Gastroesophageal sphincter (tissue), 3 donors: Measurements from ENCODE around the gene HYAL1.

Experiments
- EP300 ChIP-seq: sonication (generic); formaldehyde crosslinking; IDR thresholded peaks from one replicate; pipeline ENCODE4 v1.6.1; 2017; ENCODE audit warnings: antibody characterized with exemption, mild to moderate bottlenecking
- POLR2A ChIP-seq, 2 donors: fragments of 450-650 bp; IDR thresholded peaks; one replicate each; pipeline ENCODE4 v1.6.1; 2017; ENCODE audit warnings: antibody characterized with exemption in 2 of 2, mild to moderate bottlenecking in 2 of 2, moderate library complexity in 1 of 2
- POLR2AphosphoS5 ChIP-seq: sonication (generic); formaldehyde crosslinking; IDR thresholded peaks from one replicate; pipeline ENCODE4 v1.6.1; 2017; ENCODE audit warnings: antibody characterized with exemption
- TF ChIP-seq, protein P1 (sequence below), 4 experiments: fragments of 200-600 bp in 2 of 4; fragments of 450-650 bp in 2 of 4; sonication (generic) in 1 of 4; IDR thresholded peaks; one replicate each; pipeline ENCODE4 v1.5.1; 2017 to 2019; ENCODE audit warnings: antibody characterized with exemption in 4 of 4, mild to moderate bottlenecking in 2 of 4, moderate library complexity in 2 of 4

DNA sequence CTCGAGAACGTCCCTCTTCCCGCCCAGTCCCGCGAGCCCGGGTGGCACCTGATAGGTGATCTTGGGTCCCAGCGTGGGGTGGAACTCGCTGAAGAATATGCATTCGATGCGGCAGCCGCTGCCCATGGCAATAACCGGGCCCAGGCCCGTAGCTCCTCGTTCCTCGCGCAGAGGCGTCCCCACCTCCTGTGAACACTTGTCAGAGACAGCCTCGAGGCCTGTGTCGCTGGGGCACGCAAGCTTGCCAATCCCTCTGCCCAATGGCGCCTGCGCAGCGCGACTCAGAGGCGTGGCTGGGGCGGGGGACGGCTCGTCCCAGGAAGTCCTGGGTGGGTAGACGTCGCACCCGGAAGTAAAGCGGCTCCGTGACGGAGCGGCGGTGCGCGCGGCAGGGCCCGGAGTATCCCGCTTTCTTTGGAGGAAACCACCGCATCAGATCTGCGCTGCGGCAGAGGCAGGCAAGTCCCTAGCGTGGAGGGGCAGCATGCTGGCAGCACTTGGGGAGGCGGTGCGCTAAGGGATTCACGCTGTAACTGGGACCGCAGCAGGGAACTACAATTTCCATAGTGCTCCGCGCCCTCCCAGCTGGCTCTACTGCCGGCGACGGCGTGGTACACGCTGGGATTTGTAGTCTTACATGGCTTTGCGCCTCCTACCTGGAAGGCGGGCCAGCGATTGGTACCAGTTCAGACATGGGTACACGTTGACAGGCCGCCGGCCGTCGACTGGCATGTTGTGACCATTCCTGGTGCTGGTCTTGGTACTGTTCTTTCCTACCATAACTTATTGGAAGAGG lies 47.4 kb upstream of the HYAL1 start, which contains the start of the genes CYB561D2 and NPRL2:
- TF ChIP-seq, protein P1, sequence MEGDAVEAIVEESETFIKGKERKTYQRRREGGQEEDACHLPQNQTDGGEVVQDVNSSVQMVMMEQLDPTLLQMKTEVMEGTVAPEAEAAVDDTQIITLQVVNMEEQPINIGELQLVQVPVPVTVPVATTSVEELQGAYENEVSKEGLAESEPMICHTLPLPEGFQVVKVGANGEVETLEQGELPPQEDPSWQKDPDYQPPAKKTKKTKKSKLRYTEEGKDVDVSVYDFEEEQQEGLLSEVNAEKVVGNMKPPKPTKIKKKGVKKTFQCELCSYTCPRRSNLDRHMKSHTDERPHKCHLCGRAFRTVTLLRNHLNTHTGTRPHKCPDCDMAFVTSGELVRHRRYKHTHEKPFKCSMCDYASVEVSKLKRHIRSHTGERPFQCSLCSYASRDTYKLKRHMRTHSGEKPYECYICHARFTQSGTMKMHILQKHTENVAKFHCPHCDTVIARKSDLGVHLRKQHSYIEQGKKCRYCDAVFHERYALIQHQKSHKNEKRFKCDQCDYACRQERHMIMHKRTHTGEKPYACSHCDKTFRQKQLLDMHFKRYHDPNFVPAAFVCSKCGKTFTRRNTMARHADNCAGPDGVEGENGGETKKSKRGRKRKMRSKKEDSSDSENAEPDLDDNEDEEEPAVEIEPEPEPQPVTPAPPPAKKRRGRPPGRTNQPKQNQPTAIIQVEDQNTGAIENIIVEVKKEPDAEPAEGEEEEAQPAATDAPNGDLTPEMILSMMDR (IDR thresholded peaks at IDR 0.05), result peak in 1 of 4 experiments; percentile 17
- TF ChIP-seq EP300, result no peak
- peak; percentile 68 to 73 for TF ChIP-seq POLR2A (IDR thresholded peaks at IDR 0.05)
- TF ChIP-seq POLR2AphosphoS5, result peak; percentile 79
